Lung (tissue), 12 donors: ENCODE measurements around the gene CDH4. TPM values are rescaled to one million over a fixed set of nuclear protein-coding genes. Genes with fewer than 3 reads are reported as not detected.

Source experiments
- ATAC-seq: fragments of 200-7000 bp; cut with Tn5 transposase; one replicate; pipeline ENCODE4 v1.9.1; 2020; ENCODE audit warnings: moderate number of reproducible peaks; ENCODE audit not compliant: insufficient read depth, low FRiP score
- DNase-seq, 3 donors: peaks; one replicate each; pipeline ENCODE4 v3.0.0-alpha.2; 2013 to 2017
- H3K27ac ChIP-seq, 2 donors: one replicate each; pipeline ENCODE4 v1.5.1; 2013; ENCODE audit warnings: mild to moderate bottlenecking in 2 of 2, moderate library complexity in 2 of 2, control low read depth in 1 of 2, inconsistent platforms in 1 of 2, low read depth in 1 of 2, low read length in 1 of 2
- H3K27me3 ChIP-seq, 3 donors: one replicate each; pipeline ENCODE4 v1.5.1; 2013; ENCODE audit warnings: low read length in 2 of 3; ENCODE audit not compliant: control insufficient read depth in 3 of 3, insufficient read depth in 3 of 3
- H3K36me3 ChIP-seq, 4 donors: one replicate each; pipeline ENCODE4 v1.5.1; 2013; ENCODE audit warnings: low read length in 4 of 4, mild to moderate bottlenecking in 1 of 4, moderate library complexity in 1 of 4; ENCODE audit not compliant: control insufficient read depth in 4 of 4, insufficient read depth in 4 of 4
- H3K4me1 ChIP-seq, 5 donors: one replicate each; pipeline ENCODE4 v1.5.1; 2013; ENCODE audit warnings: low read length in 5 of 5, mild to moderate bottlenecking in 2 of 5, moderate library complexity in 1 of 5; ENCODE audit not compliant: control insufficient read depth in 5 of 5, insufficient read depth in 5 of 5
- H3K4me3 ChIP-seq: one replicate; pipeline ENCODE4 v1.5.1; 2013; ENCODE audit warnings: mild to moderate bottlenecking, control low read depth, moderate library complexity
- H3K9ac ChIP-seq, 2 donors: one replicate each; pipeline ENCODE4 v1.5.1; 2013; ENCODE audit warnings: low read length in 2 of 2, control low read depth in 1 of 2; ENCODE audit not compliant: insufficient read depth in 1 of 2
- H3K9me3 ChIP-seq, 4 donors: one replicate each; pipeline ENCODE4 v1.5.1; 2013; ENCODE audit warnings: low read length in 3 of 4, mild to moderate bottlenecking in 1 of 4, moderate library complexity in 1 of 4; ENCODE audit not compliant: control insufficient read depth in 4 of 4, insufficient read depth in 3 of 4
- CTCF ChIP-seq: IDR thresholded peaks from 2 replicates; pipeline ENCODE4 v1.5.1; 2012; ENCODE audit warnings: mild to moderate bottlenecking; ENCODE audit errors: control extremely low read depth, extremely low read depth
- WGBS, 2 donors: extraction: QIAGEN DNeasy Blood & Tissue Kit; methylation state at CpG; one replicate each; pipeline ENCODE4 v1.1.7; 2013; 5-methylcytosine and 5-hydroxymethylcytosine counted together
- polyA plus RNA-seq, 2 donors: library from polyadenylated mRNA; stranded (reverse); fragments of 200-250 nt; gene quantifications; one replicate each; pipeline ENCODE4 v1.2.1, GENCODE V29; 2013
- total RNA-seq, 2 donors: library from RNA; depleted of rRNA in 1 of 2; stranded (reverse); fragments of >200 nt in 1 of 2; gene quantifications; one replicate each; pipeline ENCODE4 v1.2.1, GENCODE V29; 2014 to 2021
- donor health status: control.
- donor health status: control.
- donor health status: Bipolar disorder and iron deficiency.
- donor health status: healthy.
- donor health status: DM: yes; HTN: yes; CAD: no.

CDH4 gene
- total and polyA plus RNA-seq, 4 donors = 0.10 to 2.1 (median 0.34) TPM

- WGBS, 2 donors = 73 to 81% methylated on average over 27 of the region's 27 CpGs
- H3K9me3 ChIP-seq = peaks cover 0 to 3% (median 0%) of the 10 kb centered on the region in 4 donors
- ATAC-seq (no peak), DNase-seq (no peak)
- H3K4me1 ChIP-seq = peaks cover 0 to 11% (median 0%) of the 10 kb centered on the region in 5 donors
- no peak overlapping the region for H3K9ac ChIP-seq
- no peak for TF ChIP-seq CTCF
- H3K4me3 ChIP-seq = no peak overlapping the region
- no peak overlapping the region for H3K27ac ChIP-seq
- no peaks in the 10 kb centered on the region for H3K36me3 ChIP-seq
- H3K27me3 ChIP-seq = peaks cover 2 to 10% (median 4%) of the 10 kb centered on the region in 3 donors
Measured at GRCh38 chr20:61627791-61628415, 375.8 kb downstream of the CDH4 start.

GRCh38 chr20:61628480-61628879, 376.4 kb downstream of the CDH4 start:
- 64 to 76% methylated on average over 10 of the region's 10 CpGs for WGBS, 2 donors
- Histone ChIP-seq H3K27me3 (peaks cover 2 to 13% (median 4%) of the 10 kb centered on the region in 3 donors), H3K36me3 (no peaks in the 10 kb centered on the region), H3K27ac (no peak overlapping the region), H3K9me3 (peaks cover 0 to 3% (median 0%) of the 10 kb centered on the region in 4 donors), H3K4me3 (no peak overlapping the region), H3K4me1 (peaks cover 0 to 11% (median 0%) of the 10 kb centered on the region in 5 donors), H3K9ac (no peak overlapping the region)
- DNase-seq = no peak
- no peak for TF ChIP-seq CTCF
- ATAC-seq = no peak

GRCh38 chr20:61628901-61629601, 377.0 kb downstream of the CDH4 start:
- Histone ChIP-seq H3K9me3 (peaks cover 0 to 3% (median 0%) of the 10 kb centered on the region in 4 donors), H3K4me3 (no peak overlapping the region), H3K36me3 (no peaks in the 10 kb centered on the region), H3K4me1 (peaks cover 0 to 11% (median 0%) of the 10 kb centered on the region in 5 donors), H3K9ac (no peak overlapping the region), H3K27me3 (peaks cover 2 to 13% (median 4%) of the 10 kb centered on the region in 3 donors), H3K27ac (no peak overlapping the region)
- no peak for TF ChIP-seq CTCF
- ATAC-seq = no peak
- DNase-seq = peak in 2 of 3 donors; percentile 43 to 52
- WGBS, 2 donors = 37 to 63% methylated on average over 17 of the region's 17 CpGs
